PC-3 (cell line): Measurements from ENCODE around the gene GTF3C5.
"Not testable (repeated sequence)": the region's sequence is repeated elsewhere in the genome, so short reads cannot be mapped to it uniquely, and the experiment has no call there.

Experiments
- CTCF ChIP-seq: fragments of 300-600 bp; sonication (generic); conservative IDR thresholded peaks from 2 replicates; pipeline ENCODE4 v1.5.1; 2017; ENCODE audit warnings: antibody characterized with exemption, low read depth, mild to moderate bottlenecking, low read length
- EZH2 ChIP-seq: fragments of 300-600 bp; sonication (generic); IDR thresholded peaks from one replicate; pipeline ENCODE4 v1.6.1; 2017; ENCODE audit warnings: antibody characterized with exemption, mild to moderate bottlenecking, low read length; ENCODE audit not compliant: unreplicated experiment
- EZH2phosphoT487 ChIP-seq: fragments of 300-600 bp; sonication (generic); IDR thresholded peaks from 2 replicates; pipeline ENCODE4 v1.6.1; 2018; ENCODE audit warnings: mild to moderate bottlenecking, antibody characterized with exemption, low read length, borderline replicate concordance

GRCh38 chr9:132998221-132998620, 32.6 kb upstream of the GTF3C5 start:
- TF ChIP-seq EZH2phosphoT487, EZH2, CTCF: not testable (repeated sequence)
